ENCODE results near the gene DHX40.
"Not testable (repeated sequence)": the region's sequence is repeated elsewhere in the genome, so short reads cannot be mapped to it uniquely, and the experiment has no call there.

The DHX40 gene

GRCh38 chr17:59558953-59559352 is 6.5 kb upstream of the DHX40 start:
- DNase-seq (ENCODE audit: low read depth): no peak

- no peak for DNase-seq (ENCODE audit: low read depth)
Measured at GRCh38 chr17:59561042-59561441, 4.4 kb upstream of the DHX40 start.

GRCh38 chr17:59565959-59566324 is 532 bp downstream of the DHX40 start:
- DNase-seq (ENCODE audit: low read depth): peak; percentile 16

GRCh38 chr17:59569151-59569550 is 3.7 kb downstream of the DHX40 start:
- DNase-seq (ENCODE audit: low read depth): not testable (repeated sequence)

GRCh38 chr17:59572301-59572924 is 7.0 kb downstream of the DHX40 start:
- DNase-seq (ENCODE audit: low read depth): no peak

- DNase-seq (ENCODE audit: low read depth): not testable (repeated sequence)
Measured at GRCh38 chr17:59584168-59584567, 18.8 kb downstream of the DHX40 start.

GRCh38 chr17:59600169-59600568 is 34.8 kb downstream of the DHX40 start:
- DNase-seq (ENCODE audit: low read depth): no peak

- no peak for DNase-seq (ENCODE audit: low read depth)
Measured at GRCh38 chr17:59601130-59601529, 35.7 kb downstream of the DHX40 start.

GRCh38 chr17:59607061-59607460 is 41.7 kb downstream of the DHX40 start:
- DNase-seq (ENCODE audit: low read depth): no peak

GRCh38 chr17:59607817-59608403 is 42.5 kb downstream of the DHX40 start:
- DNase-seq (ENCODE audit: low read depth): no peak

GRCh38 chr17:59611503-59611902 is 46.1 kb downstream of the DHX40 start:
- no peak for DNase-seq (ENCODE audit: low read depth)

- no peak for DNase-seq (ENCODE audit: low read depth)
Measured at GRCh38 chr17:59616253-59616920, 51.0 kb downstream of the DHX40 start.

GRCh38 chr17:59617156-59617732 is 51.8 kb downstream of the DHX40 start:
- DNase-seq (ENCODE audit: low read depth): no peak

- no peak for DNase-seq (ENCODE audit: low read depth)
Measured at GRCh38 chr17:59619035-59619297, 53.6 kb downstream of the DHX40 start.

- peak; percentile 83 for DNase-seq (ENCODE audit: low read depth)
Measured at GRCh38 chr17:59619298-59620063, 54.1 kb downstream of the DHX40 start, which contains the start of gene CLTC. TSS of gene CLTC (plus strand) at chr17:59619895. CDS start at chr17:59620132, 237 bp downstream.

GRCh38 chr17:59620064-59620359 is 54.6 kb downstream of the DHX40 start:
- DNase-seq (ENCODE audit: low read depth): no peak

GRCh38 chr17:59620518-59621259 is 55.3 kb downstream of the DHX40 start:
- DNase-seq (ENCODE audit: low read depth): peak; percentile 19

GRCh38 chr17:59621771-59622170 is 56.4 kb downstream of the DHX40 start:
- no peak for DNase-seq (ENCODE audit: low read depth)

- DNase-seq (ENCODE audit: low read depth): no peak
Measured at GRCh38 chr17:59623151-59623550, 57.7 kb downstream of the DHX40 start.

- DNase-seq (ENCODE audit: low read depth): no peak
Measured at GRCh38 chr17:59626756-59627155, 61.3 kb downstream of the DHX40 start.

- no peak for DNase-seq (ENCODE audit: low read depth)
Measured at GRCh38 chr17:59627274-59627673, 61.9 kb downstream of the DHX40 start.

GRCh38 chr17:59627770-59628171 is 62.4 kb downstream of the DHX40 start:
- no peak for DNase-seq (ENCODE audit: low read depth)
